ENCODE measurements around the gene SMYD2.

SMYD2 gene, protein sequence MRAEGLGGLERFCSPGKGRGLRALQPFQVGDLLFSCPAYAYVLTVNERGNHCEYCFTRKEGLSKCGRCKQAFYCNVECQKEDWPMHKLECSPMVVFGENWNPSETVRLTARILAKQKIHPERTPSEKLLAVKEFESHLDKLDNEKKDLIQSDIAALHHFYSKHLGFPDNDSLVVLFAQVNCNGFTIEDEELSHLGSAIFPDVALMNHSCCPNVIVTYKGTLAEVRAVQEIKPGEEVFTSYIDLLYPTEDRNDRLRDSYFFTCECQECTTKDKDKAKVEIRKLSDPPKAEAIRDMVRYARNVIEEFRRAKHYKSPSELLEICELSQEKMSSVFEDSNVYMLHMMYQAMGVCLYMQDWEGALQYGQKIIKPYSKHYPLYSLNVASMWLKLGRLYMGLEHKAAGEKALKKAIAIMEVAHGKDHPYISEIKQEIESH

DNA sequence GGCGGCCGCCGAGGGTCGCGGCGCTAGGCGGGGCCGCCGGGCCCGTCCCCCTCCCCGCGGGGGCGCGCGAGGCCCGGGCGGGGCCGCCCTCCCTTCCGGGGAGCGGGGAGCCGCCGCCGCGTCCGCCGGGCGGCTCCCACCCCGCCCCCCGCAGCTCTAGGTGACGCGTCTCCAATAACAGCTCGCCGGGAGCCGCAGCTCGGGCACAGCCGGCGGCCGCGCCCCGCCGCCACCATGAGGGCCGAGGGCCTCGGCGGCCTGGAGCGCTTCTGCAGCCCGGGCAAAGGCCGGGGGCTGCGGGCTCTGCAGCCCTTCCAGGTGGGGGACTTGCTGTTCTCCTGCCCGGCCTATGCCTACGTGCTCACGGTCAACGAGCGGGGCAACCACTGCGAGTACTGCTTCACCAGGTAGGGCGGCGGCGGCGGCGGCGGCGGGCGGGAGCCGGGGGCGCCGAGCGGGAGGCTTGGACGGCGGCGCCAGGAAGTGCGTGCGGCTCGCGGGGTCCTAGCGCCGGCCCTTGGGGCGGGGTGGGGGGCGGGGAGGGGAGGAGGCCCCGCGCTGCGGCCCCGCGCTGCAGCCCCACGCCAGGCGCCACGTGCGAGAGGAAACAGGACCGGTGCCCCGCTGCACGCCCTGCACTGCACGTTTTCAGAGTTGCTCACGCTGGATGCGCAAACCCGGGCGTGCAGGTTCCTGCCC lies at the start of gene SMYD2:
TSS of gene SMYD2 (plus strand) at position 139 of the 699 bp plus-strand sequence. CDS start at position 235, 96 bp downstream.
- DNase-seq (ENCODE audit: low read depth in 2 of 2): peak; percentile 37 to 59

DNA sequence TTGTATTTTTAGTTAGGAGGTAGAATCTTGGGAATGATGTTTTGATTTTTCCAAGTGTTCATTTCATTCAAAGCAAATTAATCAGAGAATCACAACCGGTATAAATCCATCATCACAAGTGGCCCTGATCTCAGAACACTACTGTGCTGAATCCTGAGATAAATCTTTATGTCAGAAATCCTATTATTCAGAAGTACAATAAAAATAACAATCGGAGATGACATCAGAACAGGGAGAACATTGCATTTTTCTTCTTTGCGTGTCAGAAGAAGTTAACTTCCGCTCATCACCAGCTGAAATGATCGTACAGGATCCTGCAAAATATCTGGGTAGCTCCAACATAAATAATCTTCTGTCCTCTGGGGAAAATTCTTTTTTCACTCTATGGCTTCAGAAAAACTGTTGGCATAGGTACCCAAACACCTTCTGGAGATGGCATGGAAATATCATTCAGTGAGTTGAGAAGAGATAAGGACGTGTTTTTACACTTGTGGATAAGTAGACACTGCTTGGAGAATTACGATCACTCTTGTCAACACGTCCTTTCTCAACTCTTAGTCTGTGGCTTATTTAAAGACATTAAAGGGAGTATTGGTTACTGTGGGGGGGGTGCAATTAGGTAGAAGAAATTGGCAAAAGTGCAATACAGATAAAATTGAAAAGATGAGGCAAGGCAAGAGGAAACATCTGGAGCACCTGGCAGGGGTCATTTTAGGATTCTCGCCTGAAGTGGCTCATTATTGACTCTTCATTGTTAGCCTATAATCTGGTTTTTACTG lies 46.9 kb upstream of the SMYD2 start:
- no peak for DNase-seq (ENCODE audit: low read depth in 2 of 2)

DNA sequence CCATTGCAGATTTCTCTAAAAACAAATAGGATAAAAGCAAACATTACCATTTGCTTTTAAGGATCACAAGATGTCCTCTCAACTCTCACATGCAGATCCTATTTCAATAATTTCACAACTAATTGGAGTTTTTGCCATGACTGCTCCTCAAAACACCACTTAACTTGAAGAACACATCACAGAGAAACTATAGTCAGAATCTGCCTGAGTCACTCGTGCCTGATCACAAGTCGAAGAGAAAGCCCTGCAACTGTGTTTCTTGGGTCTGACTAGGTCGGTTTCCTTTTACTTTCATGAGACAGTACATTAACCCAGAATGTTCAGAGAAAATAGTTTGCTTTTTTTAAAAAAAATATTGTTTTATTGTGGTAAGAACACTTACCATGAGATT lies 46.3 kb upstream of the SMYD2 start:
- no peak for DNase-seq (ENCODE audit: low read depth in 2 of 2)

DNA sequence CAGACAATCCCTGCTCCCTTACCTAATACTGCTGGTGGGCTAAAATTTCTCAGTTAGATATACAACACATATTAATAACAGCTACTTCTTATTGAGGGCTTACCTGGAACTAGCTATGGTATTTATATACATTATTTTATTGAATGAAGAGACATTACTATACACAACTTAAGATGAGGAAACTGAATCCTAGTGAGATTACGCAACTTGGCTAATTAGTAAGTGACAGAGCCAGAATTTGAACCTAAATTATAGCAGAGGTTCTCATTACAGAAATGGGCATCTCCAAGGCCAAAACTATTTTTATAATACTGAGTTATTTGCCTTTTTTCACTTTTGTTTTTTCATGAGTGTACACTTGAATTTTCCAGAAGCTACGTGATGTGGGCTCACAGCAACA lies 44.5 kb upstream of the SMYD2 start:
- DNase-seq (ENCODE audit: low read depth in 2 of 2): no peak

DNA sequence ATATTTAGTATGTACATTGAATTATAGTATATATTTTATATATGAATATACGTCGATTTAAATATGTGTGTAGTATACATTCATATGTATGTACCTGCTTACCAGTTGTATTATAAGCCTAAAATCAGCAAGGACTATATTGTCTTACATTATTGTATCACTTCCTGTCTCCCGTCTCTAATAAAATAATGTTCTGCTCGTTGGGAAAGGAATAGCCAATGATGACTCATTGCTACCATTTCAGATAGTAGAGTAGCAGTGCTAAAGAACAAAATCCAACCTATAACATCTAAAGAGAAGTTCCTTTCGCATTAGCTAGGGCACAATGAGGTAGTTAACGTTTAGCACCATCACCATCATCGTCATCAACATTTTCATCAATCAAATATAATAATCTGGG lies 39.9 kb upstream of the SMYD2 start:
- no peak for DNase-seq (ENCODE audit: low read depth in 2 of 2)

DNA sequence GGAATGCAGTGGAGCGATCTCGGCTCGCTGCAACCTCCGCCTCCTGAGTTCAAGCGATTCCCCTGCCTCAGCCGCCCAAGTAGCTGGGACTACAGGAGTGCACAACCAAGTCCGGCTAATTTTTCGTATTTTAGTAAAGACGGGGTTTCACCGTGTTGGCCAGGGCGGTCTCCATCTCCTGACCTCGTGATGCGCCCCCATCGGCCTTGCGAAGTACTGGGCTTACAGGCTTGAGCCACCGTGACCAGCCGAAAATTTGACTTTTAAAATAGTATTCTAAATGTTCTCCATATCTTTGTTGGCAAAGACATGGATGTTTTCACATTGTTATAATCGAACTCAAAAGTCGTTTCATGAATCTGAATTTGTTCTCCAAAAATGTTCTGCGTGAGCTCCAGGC lies 36.7 kb upstream of the SMYD2 start:
- no peak for DNase-seq (ENCODE audit: low read depth in 2 of 2)

DNA sequence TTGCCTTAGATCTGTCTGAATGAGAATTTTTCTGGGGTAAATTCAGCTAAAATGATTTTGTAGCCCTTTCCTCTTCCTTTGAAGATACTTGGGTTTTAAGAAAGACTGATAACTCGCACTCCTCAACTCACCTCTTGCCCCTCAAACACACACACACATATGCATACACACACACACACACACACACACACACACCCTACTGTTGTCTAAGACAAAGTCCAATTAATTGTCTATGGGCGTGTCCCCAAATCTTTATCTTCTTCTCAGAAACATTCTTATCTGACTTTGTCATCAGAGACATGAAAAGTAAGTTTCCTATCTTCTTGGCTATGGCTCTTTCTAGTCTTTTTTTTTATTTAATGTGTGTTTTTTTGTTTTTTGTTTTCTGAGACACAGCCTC lies 36.1 kb upstream of the SMYD2 start:
- DNase-seq (ENCODE audit: low read depth in 2 of 2): no peak

DNA sequence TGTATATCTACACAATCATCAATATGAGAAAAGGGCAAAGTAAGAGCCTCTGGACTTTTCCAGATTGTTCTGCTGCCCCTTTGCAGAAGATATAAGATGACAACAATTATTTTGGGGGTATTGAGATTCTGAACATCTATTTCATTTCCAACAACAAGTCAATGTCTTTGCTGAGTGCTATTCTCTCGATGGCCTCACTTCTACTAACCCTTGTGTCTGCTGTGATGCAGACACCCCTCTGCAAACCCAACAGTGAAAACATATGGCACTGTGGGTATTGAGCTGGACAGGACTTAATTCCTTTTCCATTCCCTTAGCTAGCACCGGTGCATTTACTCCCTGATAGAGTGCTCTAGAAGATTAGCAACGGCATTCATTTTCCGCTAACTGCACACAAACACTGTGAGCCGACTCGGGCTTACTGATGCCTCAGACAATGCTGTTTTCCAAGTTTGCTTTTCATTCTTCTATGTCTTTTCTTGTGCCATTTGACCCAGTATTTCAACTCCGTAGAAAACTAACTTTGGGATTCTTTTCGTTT lies 33.4 kb upstream of the SMYD2 start:
- no peak for DNase-seq (ENCODE audit: low read depth in 2 of 2)

DNA sequence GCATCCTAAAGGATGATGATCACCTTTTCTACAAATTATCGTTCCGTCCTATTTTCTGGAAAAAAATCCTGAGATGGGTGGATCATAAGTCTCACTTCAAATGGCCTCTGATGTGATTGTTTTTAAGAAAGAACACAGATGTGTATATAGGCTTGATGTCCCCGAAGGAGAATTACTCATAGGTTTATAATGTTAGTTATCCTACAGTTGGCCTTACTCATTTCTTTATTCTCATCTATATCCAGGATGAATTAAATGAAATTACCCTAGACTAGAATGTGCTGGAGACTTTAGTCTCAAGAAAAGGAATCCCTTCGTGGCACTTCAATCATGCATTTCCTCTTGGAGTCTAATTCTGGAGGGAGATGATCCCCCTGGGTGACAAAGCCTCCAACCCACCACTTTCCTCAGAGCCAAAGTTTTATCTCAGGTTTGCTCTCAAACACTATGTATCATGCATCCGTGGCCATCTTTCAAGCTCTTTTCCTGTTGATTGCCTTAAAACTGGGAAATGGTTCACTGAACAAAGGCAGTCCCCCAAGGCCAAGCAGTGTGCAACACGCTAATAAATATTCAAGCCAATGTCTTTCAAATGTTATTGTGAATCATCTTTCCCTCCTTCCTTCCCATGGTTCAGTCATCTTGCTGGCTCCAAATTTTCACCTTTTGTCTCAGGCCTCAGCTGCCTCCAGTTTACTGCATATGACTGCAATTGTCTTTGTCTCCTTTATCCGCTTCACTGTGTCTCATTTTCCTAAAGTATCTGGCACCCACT lies 32.5 kb upstream of the SMYD2 start:
- DNase-seq (ENCODE audit: low read depth in 2 of 2): no peak

DNA sequence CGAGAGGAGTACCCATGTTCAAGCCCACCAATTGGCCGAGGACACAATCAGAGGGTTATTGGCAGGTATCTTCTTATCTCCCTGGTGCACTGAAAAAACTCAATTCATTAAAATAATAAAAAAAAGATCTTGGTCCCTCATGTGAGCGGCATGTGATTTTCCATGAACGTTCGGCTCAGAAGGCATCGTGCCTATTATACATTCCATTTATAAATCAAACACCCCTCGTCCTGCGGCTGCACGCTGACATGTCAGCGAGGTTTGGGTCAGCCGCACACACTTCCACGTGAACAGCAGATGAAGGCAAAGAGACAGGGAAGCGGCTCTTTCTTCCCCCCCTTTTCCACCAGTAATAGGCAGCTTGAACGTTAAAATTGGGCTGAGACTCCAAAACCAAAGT lies 31.3 kb upstream of the SMYD2 start:
- no peak for DNase-seq (ENCODE audit: low read depth in 2 of 2)

DNA sequence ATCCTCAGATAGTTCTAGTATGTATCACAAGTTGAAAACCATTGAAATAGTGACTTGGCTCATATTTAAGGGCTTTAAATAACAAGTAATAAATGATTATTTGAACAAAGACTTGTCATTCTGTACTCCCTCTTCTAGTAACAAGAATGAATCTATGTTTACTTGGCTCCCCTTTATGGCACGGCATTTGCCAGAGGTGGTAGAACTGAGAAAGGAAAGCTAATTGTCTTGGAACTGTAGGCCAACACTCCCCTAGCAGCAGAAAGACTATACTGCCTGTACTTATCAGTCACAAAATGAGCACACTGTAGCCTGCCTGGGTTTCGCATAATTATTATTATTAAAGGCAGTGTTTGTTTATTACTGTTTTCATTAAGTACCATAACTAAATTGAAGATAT lies 29.6 kb upstream of the SMYD2 start:
- DNase-seq (ENCODE audit: low read depth in 2 of 2): no peak

DNA sequence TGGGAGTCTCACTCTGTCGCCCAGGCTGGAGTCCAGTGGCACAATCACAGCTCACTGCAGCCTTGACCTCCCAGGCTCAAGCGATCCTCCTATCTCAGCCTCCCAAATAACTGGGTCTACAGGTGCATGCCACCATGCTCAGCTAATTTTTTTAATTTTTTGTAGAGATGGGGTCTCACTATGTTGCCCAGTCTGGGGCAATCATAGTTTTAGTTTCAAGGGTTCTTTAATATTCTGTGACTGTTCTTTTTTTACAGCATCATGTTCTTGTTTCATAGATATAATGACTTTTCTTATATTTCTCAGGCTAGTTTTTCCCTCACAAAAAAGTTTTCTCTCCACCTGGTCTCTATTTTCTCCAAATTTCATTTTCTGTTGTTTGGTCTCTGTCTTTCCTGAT lies 25.4 kb upstream of the SMYD2 start:
- DNase-seq (ENCODE audit: low read depth in 2 of 2): no peak

DNA sequence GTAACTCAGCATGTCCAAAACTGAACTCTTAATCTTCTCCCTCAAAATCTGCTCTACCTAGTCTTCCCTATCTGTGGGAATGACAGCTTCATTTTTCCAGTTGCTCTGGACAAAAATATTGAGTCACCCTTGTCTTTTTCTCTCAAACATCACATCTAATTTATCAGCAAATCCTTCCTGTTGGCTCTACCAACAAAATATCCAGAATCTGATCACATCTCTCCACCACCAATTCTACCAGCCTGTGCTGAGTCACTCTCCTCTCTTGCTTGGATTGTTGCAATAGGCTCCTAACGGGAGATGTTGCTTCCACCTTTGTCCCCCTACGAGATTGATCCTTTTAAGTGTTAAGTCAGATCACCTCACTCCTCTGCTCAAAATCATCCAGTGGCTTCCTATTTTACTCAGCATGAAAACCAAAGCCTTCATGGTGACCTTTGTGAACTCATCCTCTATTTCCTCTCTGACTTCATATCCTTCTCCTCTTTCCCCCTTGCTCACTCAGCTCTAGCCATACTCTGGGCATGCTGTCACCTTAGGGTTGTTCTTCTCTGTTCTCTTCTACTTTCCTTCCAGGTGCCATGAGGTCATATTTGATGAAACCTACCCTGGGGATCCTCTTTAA lies 21.5 kb upstream of the SMYD2 start:
- no peak for DNase-seq (ENCODE audit: low read depth in 2 of 2)

DNA sequence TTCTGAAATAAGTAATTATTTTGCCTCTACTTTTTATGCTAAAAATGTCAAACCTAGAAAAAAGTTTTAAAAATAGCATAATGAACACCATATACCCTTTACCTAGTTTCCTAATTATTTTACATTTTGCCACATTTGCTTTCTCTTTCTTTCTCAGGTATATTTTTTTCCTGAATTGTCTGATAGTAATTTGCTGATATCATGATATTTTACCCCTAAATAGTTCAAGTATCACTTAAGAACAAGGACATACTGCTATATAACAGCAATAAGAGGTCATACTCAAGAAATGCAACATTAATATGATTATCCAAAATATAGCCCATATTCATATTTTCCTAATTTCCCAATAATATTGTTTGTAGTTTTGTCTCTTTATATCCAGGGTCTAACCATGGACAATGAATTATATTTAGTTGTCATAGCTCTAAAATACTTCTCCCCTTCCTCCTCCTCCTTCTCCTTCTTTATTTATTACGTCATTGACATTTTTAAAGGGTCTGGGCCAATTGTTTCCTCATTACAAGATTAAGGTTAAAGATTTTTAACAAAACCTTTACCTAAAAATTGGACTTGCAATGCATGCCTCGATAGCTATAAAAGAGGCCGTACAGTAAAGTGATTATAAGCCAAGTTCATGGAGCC lies 20.3 kb upstream of the SMYD2 start:
- no peak for DNase-seq (ENCODE audit: low read depth in 2 of 2)

DNA sequence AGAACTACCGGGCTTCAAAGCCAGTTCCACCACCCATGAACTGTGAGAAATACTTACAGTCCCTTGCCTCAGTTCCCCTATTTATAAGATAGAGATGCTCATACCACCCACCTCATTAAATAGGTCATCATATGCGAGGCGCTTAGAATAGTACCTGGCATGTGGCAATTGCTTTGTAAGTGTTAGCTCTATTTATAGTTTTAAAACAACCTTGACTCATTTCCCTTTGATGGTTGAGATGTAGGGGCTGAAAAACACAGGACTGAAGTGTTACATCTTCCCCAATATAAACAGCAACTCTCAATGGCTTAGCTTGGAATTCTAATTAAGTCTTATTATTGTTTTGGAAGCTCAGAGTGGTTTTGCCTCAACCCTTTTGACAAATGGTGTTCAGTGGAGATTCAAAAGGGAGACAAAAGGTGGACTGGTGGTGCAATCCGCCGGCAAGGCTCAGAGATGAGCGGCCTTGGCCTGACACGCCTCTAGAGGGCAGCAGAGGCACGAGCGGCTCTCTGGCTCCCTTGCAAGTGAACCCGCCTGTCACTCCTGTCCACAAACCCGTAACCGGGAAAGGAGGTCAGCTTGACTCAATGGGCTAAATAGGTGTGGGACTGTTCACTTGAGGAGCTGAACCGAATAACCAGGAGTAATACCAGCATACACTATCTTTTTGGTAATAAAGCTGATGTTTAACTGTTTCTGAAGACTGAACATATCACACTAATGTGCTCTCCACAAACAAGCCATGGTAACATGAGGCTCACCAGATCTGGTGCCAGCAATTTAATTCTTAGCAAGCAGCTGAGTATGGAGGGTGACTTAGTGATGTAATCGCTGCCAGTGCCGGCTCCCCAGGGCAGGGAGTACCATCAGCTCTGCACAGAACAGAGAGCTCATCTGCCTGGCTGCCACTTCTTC lies 19.5 kb upstream of the SMYD2 start:
- DNase-seq (ENCODE audit: low read depth in 2 of 2): peak; percentile 74 to 79

DNA sequence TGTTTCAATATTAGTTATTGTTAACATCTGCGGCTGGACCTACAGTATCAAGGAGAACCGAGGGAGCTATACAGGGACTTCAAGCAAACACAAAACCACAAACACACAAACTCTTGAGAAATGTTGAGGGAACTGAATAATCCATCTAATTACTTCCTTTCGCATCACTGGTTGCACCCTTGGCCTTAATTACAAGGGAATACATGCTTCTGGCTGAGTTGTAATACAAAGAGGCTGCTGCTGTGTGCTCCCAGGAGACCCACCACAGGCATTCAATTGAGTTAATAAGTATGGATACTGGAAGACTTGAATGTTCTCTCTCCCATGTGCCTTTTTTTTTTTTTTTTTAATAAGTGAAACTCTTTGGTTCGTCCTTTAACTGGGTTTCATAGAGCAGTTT lies 16.8 kb upstream of the SMYD2 start:
- DNase-seq (ENCODE audit: low read depth in 2 of 2): no peak

DNA sequence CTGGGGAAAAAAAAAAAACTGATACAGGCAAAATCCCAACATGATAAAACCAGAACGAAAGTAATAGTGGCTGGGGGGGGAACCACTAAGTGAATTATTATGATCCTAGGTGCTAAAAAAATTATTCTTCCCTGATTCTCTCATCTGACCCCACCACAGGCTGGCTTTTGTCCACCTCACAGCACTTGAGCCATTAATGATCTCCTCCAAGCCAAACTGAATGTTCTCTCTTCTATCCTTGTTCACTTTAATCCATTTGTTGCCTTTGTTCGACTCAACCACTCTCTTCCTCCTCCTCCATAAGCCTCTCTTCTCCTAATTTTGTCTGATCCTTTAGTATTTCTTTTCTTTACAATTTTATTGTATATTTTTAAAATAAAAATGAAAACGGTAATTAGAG lies 16.0 kb upstream of the SMYD2 start:
- no peak for DNase-seq (ENCODE audit: low read depth in 2 of 2)

DNA sequence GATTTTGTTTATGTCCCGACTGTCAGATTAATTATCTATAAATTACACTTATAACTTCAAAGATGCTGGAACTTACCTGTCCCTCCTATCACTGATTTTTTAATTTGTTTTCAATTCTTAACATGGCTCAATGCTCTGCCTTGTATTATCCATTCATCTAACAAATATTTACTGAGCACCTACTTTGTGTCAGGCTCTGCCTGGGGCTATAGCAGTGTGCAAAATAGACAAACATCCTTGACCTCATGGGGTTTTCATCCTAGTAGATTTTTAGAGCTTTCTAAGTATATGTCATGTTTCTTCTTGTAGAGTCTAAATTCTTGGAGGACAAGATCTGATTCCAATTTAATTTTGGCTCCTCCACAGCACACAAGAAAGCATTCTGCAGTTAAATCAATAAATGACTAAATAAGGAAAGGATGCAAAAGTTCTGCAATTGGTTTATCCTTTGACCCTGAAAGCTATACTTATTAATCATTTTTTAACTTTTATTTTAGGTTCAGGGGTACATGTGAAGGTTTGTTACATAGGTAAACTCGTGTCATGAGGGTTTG lies 10.8 kb upstream of the SMYD2 start:
- no peak for DNase-seq (ENCODE audit: low read depth in 2 of 2)
